HG03571 (cell line): ENCODE data around the gene PAX5.

Experiments
- ATAC-seq: cut with Tn5 transposase; IDR thresholded peaks from one replicate; pipeline ENCODE4 v1.9.1; 2021; ENCODE audit not compliant: unreplicated experiment

The PAX5 gene

GRCh38 chr9:36817160-36817834 is 216.8 kb downstream of the PAX5 start:
- no peak for ATAC-seq

- no peak for ATAC-seq
These were observed 217.7 kb downstream of the PAX5 start for GRCh38 chr9:36816371-36816770.

GRCh38 chr9:36815566-36816348 is 218.3 kb downstream of the PAX5 start:
- no peak for ATAC-seq

- no peak for ATAC-seq
These were observed 219.0 kb downstream of the PAX5 start for GRCh38 chr9:36815023-36815422.

- no peak for ATAC-seq
These were observed 220.9 kb downstream of the PAX5 start for GRCh38 chr9:36813154-36813553.

- no peak for ATAC-seq
These were observed 221.5 kb downstream of the PAX5 start for GRCh38 chr9:36812556-36812955.

GRCh38 chr9:36808251-36808650 is 225.8 kb downstream of the PAX5 start:
- ATAC-seq: no peak

GRCh38 chr9:36803961-36804360 is 230.1 kb downstream of the PAX5 start:
- no peak for ATAC-seq

- ATAC-seq: no peak
These were observed 231.7 kb downstream of the PAX5 start for GRCh38 chr9:36802201-36802920.

- ATAC-seq: no peak
These were observed 233.6 kb downstream of the PAX5 start for GRCh38 chr9:36800455-36800854.

GRCh38 chr9:36798350-36799065 is 235.6 kb downstream of the PAX5 start:
- ATAC-seq: no peak

- ATAC-seq: no peak
These were observed 236.4 kb downstream of the PAX5 start for GRCh38 chr9:36797471-36798220.

- ATAC-seq: no peak
These were observed 237.2 kb downstream of the PAX5 start for GRCh38 chr9:36796671-36797419.

GRCh38 chr9:36794461-36794860 is 239.6 kb downstream of the PAX5 start:
- ATAC-seq: no peak

GRCh38 chr9:36793277-36793676 is 240.8 kb downstream of the PAX5 start:
- ATAC-seq: no peak

GRCh38 chr9:36791222-36791950 is 242.7 kb downstream of the PAX5 start:
- ATAC-seq: no peak

- ATAC-seq: no peak
These were observed 244.2 kb downstream of the PAX5 start for GRCh38 chr9:36789886-36790285.

GRCh38 chr9:36788534-36788933 is 245.5 kb downstream of the PAX5 start:
- no peak for ATAC-seq

GRCh38 chr9:36787709-36788108 is 246.4 kb downstream of the PAX5 start:
- no peak for ATAC-seq
